Endothelial cell of umbilical vein (primary cell): Measurements from ENCODE around the gene CCDC85B.

Source experiments
- CTCF ChIP-seq, 2 donors: IDR thresholded peaks; 1 replicate in 1 of 2; 2 replicates in 1 of 2; pipeline ENCODE4 v1.5.1; 2011; ENCODE audit warnings: low read length in 2 of 2, mild to moderate bottlenecking in 2 of 2, moderate library complexity in 2 of 2, control low read depth in 1 of 2, inconsistent platforms in 1 of 2, low read depth in 1 of 2; ENCODE audit not compliant: insufficient read depth in 1 of 2; ENCODE audit errors: extremely low read depth in 1 of 2
- EZH2 ChIP-seq: IDR thresholded peaks from 2 replicates; pipeline ENCODE4 v1.6.1; 2012; ENCODE audit warnings: borderline replicate concordance, low read depth, mild to moderate bottlenecking, moderate library complexity, low read length, inconsistent platforms; ENCODE audit not compliant: severe bottlenecking

- no peak for TF ChIP-seq CTCF (IDR thresholded peaks at IDR 0.05; ENCODE audit: extremely low read depth in 1 of 2, insufficient read depth in 1 of 2, low read depth in 1 of 2, low read length in 2 of 2)
- no peak for TF ChIP-seq EZH2
Observed at GRCh38 chr11:65894034-65894591, 3.6 kb downstream of the CCDC85B start.
